NCI-H526 treated with DMSO at 0.1 percent for 48 hours (cell line): ENCODE results near the gene ANKRD36C.
"Not testable (repeated sequence)": the region's sequence is repeated elsewhere in the genome, so short reads cannot be mapped to it uniquely, and the experiment has no call there.

Source experiments
- DNase-seq: peaks from one replicate; lab custom pipeline; 2025; lab: John Stamatoyannopoulos, UW

Gene ANKRD36C

DNA sequence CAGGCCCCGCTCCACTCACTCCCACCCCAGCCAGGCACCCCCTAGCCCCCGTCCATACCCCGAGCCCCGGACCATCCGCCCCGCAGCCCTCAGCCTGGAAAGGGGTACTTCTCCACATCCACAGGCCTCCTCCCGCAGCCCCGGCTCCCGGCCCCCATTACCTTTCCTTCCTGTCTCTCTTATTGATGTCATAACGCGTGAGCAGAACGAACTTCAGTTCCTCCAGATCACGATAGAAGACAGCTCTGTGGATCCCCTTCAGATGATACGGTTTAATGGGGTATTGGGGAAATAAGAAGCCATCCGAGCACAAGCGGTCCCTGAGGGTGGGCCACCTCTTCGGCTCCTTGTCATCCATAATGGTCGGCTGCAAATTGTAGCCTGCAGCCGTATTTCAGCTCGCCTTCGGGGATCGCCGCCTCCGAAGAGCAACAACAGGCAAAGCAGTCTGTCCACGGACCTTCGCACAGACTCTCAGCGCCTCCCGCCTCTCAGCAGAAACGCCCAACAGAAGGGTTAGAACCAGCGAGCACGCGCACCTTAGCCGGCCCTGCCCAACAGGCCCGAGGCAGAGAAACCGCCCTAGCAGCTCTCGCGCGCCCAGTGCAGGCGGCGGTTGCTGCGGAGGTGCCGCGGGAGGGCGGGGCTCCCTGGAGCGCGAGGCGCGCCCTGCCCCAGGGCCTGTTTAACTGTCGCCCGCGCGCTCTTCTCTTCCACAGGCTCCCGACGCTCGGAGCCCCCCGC lies at the start of gene ANKRD36C:
Gene ANKRD36C (minus strand): TSS at position 474 of the 744 bp plus-strand sequence. CDS start 116 bp downstream, at position 358.
- not testable (repeated sequence) for DNase-seq

DNA sequence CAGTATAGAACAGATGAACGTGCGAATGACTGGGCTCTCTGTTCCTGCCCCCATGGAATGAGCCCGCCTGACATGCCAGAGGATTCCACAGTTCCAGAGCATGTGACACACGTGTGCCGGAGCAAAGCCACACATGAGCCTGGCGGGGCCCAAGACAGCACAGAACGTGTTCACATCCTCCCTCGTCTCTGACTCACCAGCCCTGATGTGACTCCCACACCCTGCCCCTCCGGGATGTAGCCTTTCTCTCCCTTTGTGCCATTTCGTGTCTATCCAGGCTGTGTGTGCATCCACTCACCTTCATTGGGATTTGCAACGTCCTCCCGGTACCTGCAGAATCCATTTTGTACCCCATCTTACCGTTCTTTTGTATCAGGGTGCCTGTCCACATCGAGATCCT lies 43.9 kb upstream of the ANKRD36C start:
- DNase-seq = not testable (repeated sequence)

DNA sequence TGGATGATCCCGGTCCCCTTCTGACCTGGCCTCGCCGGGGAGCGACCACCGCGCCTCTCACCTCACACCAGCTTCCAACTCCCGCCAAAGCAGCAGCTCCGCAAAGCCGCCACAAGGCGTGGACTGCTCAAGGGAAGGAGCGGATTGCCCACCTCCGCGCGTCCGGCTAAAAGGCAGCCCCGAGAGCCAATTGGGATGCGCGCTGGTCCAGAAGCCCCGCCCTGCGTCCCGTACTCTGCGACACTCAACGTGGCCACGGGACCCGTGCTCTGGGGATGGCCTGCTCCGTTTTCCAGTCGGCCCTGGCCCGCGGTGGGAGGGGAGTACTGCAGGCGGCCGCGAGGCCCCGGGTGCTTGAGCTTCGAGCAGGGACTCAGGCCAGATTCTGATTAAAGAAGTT lies 43.2 kb upstream of the ANKRD36C start, which contains the start of gene GPAT2:
Gene GPAT2 (minus strand): TSS at position 125 of the 400 bp plus-strand sequence. CDS start 2,557 bp downstream, outside the sequence.
- DNase-seq = not testable (repeated sequence)

DNA sequence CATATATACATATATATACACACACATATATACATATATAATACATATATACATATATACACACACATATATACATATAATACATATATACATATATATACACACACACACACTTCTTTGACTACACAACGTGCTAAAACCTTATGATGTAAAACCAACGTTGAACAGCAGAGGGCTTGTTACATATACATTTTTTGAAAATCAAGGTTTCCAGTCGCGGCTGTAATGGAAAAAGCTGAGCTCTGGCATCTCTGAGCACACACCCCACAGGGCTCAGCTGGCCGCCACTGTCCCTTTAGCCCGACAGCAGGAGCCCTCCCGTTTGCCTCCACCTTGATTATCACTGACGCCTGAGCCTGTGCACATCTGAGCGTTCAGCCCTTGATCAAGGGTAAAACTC lies 42.4 kb upstream of the ANKRD36C start:
- not testable (repeated sequence) for DNase-seq

DNA sequence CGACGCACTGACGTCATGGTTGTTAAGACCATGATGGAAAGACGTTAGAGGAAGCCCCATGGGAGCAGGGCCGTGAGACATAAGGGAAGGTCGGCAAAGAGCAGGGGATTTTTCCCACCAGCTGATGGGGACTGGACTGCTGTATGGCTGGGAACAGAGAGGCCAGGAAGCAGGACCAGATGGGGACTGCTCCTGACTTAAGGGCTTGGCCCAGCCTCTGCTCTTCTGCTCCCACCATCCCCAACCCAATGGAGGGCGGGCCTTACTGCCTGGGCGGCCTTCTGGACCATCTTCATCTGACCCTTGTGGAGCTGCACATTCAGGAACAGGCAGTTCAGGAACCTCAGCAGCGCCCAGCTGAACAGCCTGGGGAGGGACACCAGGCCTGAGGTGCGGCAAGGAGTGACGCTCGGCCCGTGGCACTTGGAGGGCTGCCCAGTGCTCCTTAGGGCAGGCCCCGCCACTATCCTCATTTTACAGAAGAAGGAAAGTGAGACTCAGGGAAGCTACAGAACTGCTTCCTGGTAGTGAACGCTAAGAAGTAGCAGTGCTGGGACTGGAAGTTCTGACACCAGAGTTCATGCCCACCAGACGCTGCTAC lies 36.2 kb upstream of the ANKRD36C start:
- not testable (repeated sequence) for DNase-seq

DNA sequence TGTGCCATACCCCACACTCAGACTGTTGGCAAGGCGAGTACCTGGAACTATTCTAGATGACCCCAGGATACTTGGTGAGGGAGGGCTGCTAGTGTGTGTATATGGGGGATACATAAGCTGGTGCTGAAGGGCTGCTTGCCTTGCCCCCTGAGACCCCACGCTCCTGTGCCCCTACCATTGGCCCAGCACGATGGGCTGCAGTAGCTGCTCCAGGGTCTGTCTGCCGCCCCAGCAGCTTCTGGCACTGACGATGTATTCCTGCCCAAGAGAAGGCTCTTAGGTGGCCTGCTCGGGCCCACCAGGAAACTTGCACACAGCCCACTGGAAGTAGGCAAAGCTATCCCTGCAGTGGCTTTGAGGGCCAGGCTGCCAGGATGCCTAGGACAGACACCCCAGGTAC lies 34.1 kb upstream of the ANKRD36C start:
- DNase-seq = not testable (repeated sequence)

DNA sequence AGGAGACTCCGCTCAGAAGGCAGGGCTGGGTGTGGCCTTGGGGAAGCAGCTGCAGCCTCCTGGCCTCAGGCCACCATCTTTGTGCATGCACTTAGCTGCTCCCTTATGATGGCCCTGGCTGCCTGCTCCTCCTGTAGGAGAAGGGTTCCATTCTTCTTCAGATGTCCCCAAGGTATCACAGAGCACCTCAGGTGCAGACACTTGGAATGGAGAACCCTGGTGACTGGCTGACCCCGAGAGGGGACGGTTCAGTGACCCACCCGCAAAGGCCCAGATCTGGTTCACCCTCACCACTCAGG lies 33.5 kb upstream of the ANKRD36C start:
- DNase-seq = no peak

DNA sequence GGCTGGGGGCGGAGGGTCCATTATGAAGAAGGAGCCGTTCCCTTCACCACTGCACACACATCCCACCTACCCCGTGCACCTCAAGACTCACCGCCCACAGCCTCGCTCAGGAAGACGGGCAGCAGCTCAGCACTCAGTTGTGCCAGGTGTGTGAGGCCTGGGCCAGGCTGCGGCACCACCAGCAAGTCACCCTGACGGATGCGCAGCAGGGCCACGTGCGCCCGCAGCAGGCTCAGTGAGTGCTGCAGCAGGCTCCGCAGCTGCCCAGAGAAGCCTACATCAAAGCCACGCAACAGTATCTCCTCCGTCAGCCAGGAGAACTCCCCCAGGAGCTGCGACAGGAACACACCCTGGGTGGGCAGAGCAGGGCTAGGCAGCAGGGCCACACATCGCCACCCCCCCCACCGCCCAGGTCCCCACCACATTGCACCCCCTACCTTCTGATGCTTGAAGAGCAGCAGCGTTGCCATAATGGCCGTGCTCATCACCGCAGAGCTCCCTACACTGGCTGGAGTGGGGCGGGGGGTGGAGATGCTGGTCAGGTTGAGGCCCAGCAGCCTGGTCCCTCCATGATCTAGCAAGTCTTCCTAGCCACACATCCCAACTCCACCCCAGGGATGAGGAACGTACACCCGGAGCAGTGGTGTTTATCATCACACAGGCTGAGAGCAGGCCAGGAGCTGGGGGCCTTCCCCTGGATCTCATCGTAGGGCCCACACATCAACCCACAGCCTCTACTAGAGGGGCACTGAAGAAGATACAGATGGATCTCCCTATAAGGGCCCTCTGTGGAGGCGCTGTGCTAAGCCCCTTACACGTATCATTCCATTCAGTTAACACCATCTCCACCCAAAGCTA lies 32.9 kb upstream of the ANKRD36C start:
- DNase-seq = no peak

DNA sequence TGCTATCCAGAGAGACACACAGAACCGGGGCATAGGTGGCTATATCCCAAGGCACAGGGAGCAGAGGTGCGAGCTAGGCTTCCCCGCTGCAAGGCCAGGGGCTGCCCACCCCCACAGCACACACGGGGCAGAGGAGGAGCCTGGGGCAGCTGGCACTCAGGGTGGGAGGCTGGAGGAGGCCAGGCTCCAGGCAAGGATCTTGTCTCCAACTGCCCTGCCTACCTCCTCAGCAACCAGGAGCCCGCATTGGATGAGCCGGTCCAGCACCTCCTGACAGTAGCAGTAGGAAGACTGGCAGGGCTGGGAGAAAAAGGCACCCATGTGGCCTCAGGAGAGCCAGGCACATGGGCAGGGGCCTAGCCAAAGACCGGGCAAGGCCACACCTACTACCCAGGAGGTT lies 32.1 kb upstream of the ANKRD36C start:
- DNase-seq = not testable (repeated sequence)

DNA sequence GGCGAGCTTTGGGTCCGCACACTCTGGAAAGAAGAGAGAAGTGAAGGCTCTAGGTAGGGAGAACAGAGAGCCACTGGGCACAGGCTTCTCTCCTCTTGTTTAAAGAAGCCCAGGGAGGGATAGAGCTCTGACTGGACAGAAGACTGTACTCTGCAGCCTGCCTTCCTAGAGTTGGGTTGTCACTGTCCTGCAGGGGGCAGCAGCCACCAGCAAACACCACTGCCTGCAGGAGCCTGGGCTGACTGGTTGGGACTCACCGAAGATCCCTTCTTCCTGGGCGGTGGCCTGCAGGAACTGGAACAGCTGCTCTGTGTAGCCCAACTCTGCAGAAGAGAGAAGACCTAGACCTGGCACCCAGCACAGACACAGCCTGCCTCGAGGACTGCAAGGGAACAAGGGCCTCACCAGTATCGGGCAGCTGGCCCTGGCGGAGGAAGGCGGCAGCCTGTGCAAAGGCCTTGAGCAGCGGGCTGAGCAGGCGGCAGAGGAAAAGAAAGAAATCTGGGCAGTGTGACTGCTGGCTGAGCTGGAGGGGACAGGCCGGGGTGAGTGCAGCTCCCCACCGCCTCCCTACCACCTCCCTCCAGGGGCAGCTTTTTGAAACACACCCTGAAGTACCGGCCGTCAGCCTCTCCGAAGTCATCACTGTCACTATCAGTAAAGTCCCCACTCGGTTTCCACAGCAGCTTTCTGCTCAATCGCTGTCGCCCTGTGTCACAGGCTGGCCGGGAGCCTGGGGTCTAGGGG lies 31.2 kb upstream of the ANKRD36C start:
- not testable (repeated sequence) for DNase-seq

DNA sequence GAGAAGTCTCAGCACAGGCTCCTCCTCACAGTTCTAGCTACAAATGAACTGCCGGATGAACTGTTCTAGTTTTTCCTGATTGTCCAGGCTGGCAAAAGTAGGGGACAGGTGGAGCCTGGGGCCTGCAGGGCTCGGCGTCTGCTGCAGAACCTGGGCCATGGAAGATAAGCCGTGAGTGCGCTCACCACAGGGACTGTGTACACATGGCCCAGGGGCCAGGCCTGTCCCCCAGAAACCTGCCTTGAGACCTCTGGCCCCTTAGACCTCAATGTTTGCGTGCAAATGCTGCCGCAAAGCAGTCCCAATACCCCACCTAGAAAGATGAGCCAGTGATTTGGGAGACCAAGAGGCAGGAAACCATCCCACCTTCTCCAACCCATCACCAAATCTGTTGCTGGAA lies 30.5 kb upstream of the ANKRD36C start:
- not testable (repeated sequence) for DNase-seq

DNA sequence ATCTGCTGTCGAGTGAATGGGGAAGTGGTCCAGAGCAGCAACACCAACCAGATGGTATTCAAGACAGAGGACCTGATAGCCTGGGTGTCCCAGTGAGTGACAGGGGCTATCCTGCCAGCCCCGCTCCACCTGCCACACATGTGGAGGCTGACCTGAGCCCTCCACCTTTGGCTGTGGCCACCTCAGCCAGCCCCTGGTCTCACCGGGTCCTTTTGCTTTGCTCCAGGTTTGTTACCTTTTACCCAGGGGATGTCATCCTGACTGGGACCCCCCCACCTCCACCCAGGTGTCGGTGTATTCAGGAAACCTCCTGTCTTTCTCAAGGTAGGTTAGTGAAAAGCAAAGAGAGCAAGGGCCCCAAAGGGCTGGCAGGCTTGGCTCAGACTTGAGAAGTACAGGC lies 29.5 kb upstream of the ANKRD36C start:
- not testable (repeated sequence) for DNase-seq

DNA sequence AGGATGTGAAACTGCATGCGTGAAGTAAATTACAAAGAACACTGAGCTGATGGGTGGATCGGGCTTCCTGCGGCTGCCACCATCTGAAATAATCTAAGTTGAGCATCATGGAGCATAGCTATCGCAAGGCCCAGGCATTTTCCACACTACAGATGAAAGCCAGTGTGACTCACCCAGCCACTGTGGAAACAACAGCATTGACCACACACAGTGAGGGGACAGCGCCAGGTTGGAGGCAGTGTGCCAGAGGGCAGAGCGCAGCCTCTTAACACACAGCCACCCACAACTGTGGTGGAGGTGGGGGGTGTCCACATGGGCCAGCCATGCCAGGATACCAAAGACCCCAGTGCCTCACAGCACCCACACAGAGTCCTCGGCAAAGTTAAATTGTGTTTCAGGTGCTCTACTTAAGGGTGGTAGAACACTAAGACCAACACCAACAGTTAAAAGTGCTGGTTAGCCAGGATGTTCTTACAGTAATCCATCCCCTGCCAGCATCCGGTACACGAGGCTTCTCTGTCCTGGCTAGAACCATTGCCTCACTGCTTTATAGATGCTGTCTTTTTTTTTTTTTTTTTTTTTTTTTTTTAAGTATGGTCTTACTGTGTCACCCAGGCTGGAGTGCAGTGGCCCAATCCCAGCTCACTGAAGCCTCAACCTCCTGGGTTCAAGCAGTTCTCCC lies 28.4 kb upstream of the ANKRD36C start:
- DNase-seq = not testable (repeated sequence)

DNA sequence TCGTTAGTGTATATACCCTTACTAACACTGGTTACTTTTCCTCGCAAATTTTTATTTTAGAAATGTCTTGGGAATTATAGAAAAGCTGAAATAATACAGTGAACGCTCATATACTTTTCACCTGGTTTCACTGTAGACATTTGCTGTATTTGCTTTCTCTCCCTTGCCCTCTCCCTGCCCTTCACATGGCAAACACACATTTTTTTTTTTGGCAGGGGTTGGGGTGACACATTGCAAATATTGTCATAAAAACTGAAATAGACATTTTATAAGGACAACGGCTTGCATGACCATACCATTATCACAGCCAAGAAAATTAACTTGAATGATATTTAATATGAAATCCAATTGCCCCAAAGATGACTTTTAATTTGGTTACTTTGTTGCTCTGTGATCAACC lies 24.7 kb upstream of the ANKRD36C start:
- DNase-seq = not testable (repeated sequence)

DNA sequence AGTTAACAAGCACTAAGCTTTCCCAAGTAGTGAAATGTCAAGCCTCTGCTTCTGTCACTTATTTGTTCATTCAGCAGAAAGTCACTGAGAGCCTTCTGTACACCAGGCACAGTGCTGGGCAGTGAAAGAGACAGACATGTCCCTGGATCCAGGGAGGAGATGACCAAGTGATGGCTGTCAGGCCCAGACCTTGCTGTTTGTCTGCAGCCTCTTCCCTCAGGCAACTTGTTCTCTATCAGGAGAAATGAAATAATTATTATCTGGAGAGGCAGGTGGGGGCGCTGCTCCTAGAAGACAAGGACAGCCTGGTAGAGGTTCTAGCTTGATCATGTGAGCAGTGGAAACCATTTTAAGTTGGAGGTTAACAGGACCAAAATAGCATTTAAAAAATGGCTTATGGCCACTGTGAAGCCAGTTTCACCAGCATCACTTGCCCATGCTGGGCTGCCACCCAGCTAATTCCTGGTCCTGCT lies 21.2 kb upstream of the ANKRD36C start:
- not testable (repeated sequence) for DNase-seq

DNA sequence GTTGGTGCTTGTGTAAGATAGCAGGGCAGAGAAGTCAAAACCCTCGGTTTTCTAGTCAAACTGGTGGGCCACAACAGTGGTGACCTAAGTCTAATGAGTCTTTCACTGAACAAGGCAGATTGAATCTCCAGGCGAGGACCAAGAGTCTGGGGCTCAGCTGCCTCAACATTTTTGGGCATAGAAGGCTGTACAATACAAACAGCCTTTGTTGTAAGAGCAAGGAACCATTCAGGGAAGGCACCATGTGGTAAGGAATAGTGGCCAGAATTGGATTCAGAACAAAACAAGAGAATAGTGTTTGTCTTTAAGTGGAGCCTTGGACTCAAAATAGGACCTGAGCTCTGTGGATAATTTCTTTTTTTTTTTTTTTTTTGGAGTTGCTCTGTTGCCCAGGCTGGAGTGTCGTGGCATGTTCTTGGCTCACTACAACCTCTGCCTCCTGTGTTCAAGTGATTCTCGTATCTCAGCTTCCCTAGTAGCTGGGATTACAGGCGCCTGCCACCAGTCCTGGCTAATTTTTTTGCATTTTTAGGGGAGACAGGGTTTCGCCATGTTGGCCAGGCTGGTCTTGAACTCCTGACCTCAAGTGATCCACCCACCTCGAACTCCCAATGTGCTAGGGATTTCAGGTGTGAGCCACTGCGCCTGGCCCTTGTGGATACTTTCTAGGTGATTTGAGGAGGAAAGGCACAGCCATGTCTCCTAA lies 20.6 kb upstream of the ANKRD36C start:
- DNase-seq = not testable (repeated sequence)

DNA sequence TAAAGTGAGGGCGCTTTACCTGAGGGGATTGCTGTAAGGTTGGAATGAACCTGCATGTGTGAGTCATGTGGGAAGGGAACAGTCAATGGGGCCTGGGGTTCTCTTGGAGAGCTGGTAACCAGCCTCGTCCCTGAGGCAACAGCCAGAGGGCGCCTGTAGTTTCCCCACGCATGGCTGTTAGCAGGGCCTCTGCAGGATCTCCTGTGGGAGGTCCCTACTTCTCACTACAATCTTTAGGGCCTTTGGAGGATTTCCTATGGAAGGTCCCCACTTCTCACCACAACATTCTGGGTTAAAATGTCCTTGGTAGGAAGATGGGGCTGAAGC lies 19.5 kb upstream of the ANKRD36C start:
- not testable (repeated sequence) for DNase-seq

DNA sequence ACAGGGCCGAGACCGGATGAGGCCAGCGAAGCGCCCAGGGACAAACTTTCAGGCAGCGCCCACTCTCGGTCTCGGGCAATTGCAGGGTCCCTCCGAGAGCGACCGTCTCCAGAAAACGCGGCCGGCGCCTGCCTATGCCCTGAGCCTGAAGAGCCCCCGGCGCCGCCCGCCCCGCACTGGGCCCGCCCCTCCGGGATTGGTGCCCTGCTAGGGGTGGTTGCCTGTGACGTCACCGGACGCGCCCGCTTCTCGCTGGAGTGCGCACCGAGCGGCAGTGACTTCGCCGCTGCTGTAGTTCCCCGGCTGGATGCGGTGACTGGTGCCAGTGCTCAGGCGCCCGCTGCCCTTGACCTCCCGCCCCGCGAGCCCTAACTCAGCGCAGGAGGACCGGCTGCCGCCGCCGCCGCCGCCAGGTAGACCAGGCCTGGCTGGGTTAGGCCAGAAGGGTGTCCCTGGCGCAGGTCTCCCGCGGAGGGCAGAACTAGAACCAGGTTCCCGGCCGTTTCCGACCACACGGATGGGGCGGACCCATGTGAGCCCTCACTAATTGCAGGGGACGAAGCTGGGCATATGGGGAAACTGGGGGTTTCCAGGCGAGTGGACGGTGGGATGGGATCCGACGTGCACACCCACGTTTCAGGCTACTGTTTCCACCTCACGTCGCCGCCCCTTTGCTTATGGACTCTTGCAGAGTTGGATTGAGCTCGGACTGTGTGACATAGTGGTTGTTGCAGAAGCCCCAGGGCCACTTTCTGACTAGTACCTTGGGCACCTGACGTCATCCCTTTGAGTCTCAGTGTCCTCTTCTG lies 18.9 kb upstream of the ANKRD36C start:
- DNase-seq = not testable (repeated sequence)

DNA sequence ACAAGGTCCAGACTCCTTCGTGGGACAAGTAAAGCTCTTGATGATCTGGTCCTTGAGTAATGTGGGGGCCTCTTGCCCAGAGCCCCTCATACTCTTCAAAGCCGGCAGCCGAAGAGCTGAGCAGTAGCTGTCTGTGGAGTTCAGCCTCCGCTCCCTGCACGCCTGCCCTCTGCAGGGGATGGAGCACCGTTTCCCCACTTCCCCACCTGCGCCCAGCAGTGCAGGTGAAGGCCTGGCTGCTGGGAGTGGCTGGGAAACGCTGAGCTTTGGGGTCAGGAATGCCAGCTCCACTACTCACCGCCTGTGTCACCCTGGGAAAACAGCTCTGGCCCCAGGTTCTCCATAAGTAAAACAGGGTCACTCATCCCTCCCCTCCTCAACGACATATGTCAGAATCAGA lies 18.2 kb upstream of the ANKRD36C start:
- DNase-seq = not testable (repeated sequence)

DNA sequence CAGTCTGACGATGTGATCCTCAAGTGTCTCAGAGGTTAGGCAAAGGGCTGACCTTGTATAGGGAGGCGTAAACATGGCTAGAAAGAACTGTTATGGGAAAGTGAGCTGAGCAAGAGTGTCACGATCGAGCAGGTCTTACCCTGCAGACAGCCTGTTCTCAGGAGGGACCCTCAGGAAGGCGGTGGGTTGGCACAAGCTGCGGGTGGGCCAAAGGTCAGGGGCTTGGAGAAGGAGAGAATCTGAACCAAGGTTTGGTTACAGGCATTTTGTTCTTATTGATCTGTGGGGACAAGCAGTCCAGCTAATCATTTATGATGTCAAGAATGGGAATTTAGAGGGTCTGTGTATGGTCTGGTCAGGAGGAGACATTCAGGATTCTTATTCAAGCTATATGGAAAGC lies 16.4 kb upstream of the ANKRD36C start:
- not testable (repeated sequence) for DNase-seq
